ENCODE data around the gene STXBP4.

GRCh38 chr17:55114283-55114682 lies 145.7 kb downstream of the STXBP4 start:
- TF ChIP-seq POLR2AphosphoS5 (IDR thresholded peaks at IDR 0.05; ENCODE audit: low read depth, low read length) = no peak
- TF ChIP-seq SIN3A (IDR thresholded peaks at IDR 0.05; ENCODE audit: borderline replicate concordance, insufficient read depth, low read length) = no peak
- no peak for TF ChIP-seq TAF1 (IDR thresholded peaks at IDR 0.05; ENCODE audit: borderline replicate concordance, insufficient read depth, low read length)
- no peak for TF ChIP-seq REST (IDR thresholded peaks at IDR 0.05; ENCODE audit: insufficient read depth in 1 of 2, low read depth in 2 of 2, low read length in 2 of 2)
